ENCODE data around the gene PLXNA3. TPM values are rescaled to one million over a fixed set of nuclear protein-coding genes. Genes with fewer than 3 reads are reported as not detected.

PLXNA3 gene
- total and polyA plus RNA-seq, 2 donors (not counting 1 experiment from before 2014, with no cell fraction given) = 17.8 to 18.4 TPM

DNA sequence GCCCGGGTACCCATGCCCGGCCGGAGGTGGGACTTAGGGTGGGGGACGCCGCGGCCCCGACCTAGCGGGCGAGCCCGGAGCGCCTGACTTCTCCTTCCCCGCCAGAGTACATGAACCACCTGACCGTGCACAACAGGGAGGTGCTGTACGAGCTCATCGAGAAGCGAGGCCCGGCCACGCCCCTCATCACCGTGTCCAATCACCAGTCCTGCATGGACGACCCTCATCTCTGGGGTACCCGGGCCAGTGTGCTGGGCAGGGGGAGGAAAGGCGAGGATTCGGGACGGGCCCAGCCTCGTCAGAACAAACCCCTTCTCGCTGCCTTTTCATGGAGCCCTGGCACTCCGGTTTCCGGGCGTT is 46.1 kb upstream of the PLXNA3 start:
- H3K4me2 ChIP-seq (ENCODE audit: extremely low read depth, insufficient read depth, low read length) = peak overlapping the region; percentile 83
- peaks cover 2% of the 10 kb centered on the region for H3K4me1 ChIP-seq (ENCODE audit: control insufficient read depth, extremely low read depth, insufficient read depth, low read length)
- no peaks in the 10 kb centered on the region for H3K27me3 ChIP-seq (ENCODE audit: control insufficient read depth, insufficient read depth, low read length)
- no peaks in the 10 kb centered on the region for H3K36me3 ChIP-seq (ENCODE audit: control insufficient read depth, insufficient read depth, low read length)
- H3K27ac ChIP-seq (ENCODE audit: insufficient read depth, low read length) = peak overlapping the region; percentile 56
- no peak overlapping the region for H2AFZ ChIP-seq (ENCODE audit: low read length)
- peak overlapping the region; percentile 41 to 70 (median 50) for H3K4me3 ChIP-seq (replicated peaks in 1 of 4; ENCODE audit: control extremely low read depth in 1 of 4, insufficient read depth in 1 of 4, low read depth in 3 of 4, low read length in 4 of 4)
- H3K9ac ChIP-seq (ENCODE audit: insufficient read depth, low read length) = peak overlapping the region; percentile 58
- DNase-seq (ENCODE audit: low read depth in 2 of 2) = peak; percentile 35 to 50
- no peak for TF ChIP-seq EZH2 (IDR thresholded peaks at IDR 0.05; ENCODE audit: low read length, missing control alignments)
- TF ChIP-seq, protein P1, sequence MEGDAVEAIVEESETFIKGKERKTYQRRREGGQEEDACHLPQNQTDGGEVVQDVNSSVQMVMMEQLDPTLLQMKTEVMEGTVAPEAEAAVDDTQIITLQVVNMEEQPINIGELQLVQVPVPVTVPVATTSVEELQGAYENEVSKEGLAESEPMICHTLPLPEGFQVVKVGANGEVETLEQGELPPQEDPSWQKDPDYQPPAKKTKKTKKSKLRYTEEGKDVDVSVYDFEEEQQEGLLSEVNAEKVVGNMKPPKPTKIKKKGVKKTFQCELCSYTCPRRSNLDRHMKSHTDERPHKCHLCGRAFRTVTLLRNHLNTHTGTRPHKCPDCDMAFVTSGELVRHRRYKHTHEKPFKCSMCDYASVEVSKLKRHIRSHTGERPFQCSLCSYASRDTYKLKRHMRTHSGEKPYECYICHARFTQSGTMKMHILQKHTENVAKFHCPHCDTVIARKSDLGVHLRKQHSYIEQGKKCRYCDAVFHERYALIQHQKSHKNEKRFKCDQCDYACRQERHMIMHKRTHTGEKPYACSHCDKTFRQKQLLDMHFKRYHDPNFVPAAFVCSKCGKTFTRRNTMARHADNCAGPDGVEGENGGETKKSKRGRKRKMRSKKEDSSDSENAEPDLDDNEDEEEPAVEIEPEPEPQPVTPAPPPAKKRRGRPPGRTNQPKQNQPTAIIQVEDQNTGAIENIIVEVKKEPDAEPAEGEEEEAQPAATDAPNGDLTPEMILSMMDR (conservative IDR thresholded peaks at IDR 0.05 in 1 of 2, IDR thresholded peaks at IDR 0.05 in 1 of 2; ENCODE audit: low read depth in 1 of 2, low read length in 2 of 2) = no peak
- H3K9me3 ChIP-seq (ENCODE audit: control insufficient read depth, insufficient read depth, low read depth, low read length) = no peaks in the 10 kb centered on the region
- H4K20me1 ChIP-seq (ENCODE audit: control insufficient read depth, extremely low read depth, insufficient read depth, low read length) = no peaks in the 10 kb centered on the region
- H3K79me2 ChIP-seq (ENCODE audit: control insufficient read depth, insufficient read depth, low read length) = no peaks in the 10 kb centered on the region

DNA sequence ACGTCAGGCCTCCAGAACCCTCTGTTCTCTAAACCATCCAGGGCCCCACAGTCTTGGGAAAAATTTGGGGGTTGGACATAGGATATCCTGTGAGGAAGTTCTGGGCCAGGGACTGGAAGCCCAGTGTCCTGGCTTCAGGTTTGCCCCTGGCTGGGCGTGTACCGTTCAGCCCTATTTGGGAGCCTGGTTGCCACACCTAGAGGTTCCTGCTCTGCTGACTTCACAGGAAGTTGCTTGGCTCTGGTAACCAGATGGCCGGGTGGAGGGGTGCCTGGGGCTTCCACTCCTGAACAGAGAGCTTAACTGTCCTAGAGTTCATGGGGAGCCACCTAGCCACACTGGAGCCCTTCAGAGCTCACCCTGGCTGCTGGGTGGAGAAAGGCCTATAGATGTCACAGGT is 45.6 kb upstream of the PLXNA3 start:
- Histone ChIP-seq H3K9me3 (ENCODE audit: control insufficient read depth, insufficient read depth, low read depth, low read length) (no peaks in the 10 kb centered on the region), H3K27me3 (ENCODE audit: control insufficient read depth, insufficient read depth, low read length) (no peaks in the 10 kb centered on the region), H3K4me3 (replicated peaks in 1 of 4; ENCODE audit: control extremely low read depth in 1 of 4, insufficient read depth in 1 of 4, low read depth in 3 of 4, low read length in 4 of 4) (peak overlapping the region; percentile 41 to 70 (median 50)), H3K4me1 (ENCODE audit: control insufficient read depth, extremely low read depth, insufficient read depth, low read length) (peaks cover 2% of the 10 kb centered on the region), H2AFZ (ENCODE audit: low read length) (no peak overlapping the region), H4K20me1 (ENCODE audit: control insufficient read depth, extremely low read depth, insufficient read depth, low read length) (no peaks in the 10 kb centered on the region), H3K27ac (ENCODE audit: insufficient read depth, low read length) (peak overlapping the region; percentile 56), H3K36me3 (ENCODE audit: control insufficient read depth, insufficient read depth, low read length) (no peaks in the 10 kb centered on the region), H3K9ac (ENCODE audit: insufficient read depth, low read length) (no peak overlapping the region), H3K79me2 (ENCODE audit: control insufficient read depth, insufficient read depth, low read length) (no peaks in the 10 kb centered on the region), H3K4me2 (ENCODE audit: extremely low read depth, insufficient read depth, low read length) (peak overlapping the region; percentile 83)
- TF ChIP-seq, protein P1 (conservative IDR thresholded peaks at IDR 0.05 in 1 of 2, IDR thresholded peaks at IDR 0.05 in 1 of 2; ENCODE audit: low read depth in 1 of 2, low read length in 2 of 2) = no peak
- TF ChIP-seq EZH2 (IDR thresholded peaks at IDR 0.05; ENCODE audit: low read length, missing control alignments) = no peak
- no peak for DNase-seq (ENCODE audit: low read depth in 2 of 2)

DNA sequence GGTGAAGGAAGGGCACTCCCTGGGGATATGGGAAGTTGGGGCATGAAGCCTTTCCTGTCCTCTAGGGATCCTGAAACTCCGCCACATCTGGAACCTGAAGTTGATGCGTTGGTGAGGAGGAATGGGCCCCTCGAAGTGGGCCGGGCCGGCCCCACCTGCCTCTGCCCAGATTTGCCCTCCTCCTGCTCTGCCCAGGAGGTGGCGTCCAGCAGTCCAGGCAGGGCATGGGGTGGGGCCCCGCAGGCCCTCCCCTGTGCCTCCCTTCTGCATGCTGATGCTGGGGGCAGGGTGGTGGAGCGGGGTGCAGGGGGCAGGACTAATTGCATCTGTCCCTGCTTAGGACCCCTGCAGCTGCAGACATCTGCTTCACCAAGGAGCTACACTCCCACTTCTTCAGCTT is 44.9 kb upstream of the PLXNA3 start:
- Histone ChIP-seq H2AFZ (ENCODE audit: low read length) (no peak overlapping the region), H3K27me3 (ENCODE audit: control insufficient read depth, insufficient read depth, low read length) (no peaks in the 10 kb centered on the region), H3K36me3 (ENCODE audit: control insufficient read depth, insufficient read depth, low read length) (no peaks in the 10 kb centered on the region), H3K9ac (ENCODE audit: insufficient read depth, low read length) (no peak overlapping the region), H3K4me3 (replicated peaks in 1 of 4; ENCODE audit: control extremely low read depth in 1 of 4, insufficient read depth in 1 of 4, low read depth in 3 of 4, low read length in 4 of 4) (no peak overlapping the region), H3K79me2 (ENCODE audit: control insufficient read depth, insufficient read depth, low read length) (no peaks in the 10 kb centered on the region), H3K4me2 (ENCODE audit: extremely low read depth, insufficient read depth, low read length) (no peak overlapping the region), H4K20me1 (ENCODE audit: control insufficient read depth, extremely low read depth, insufficient read depth, low read length) (no peaks in the 10 kb centered on the region), H3K4me1 (ENCODE audit: control insufficient read depth, extremely low read depth, insufficient read depth, low read length) (peaks cover 2% of the 10 kb centered on the region), H3K9me3 (ENCODE audit: control insufficient read depth, insufficient read depth, low read depth, low read length) (no peaks in the 10 kb centered on the region), H3K27ac (ENCODE audit: insufficient read depth, low read length) (no peak overlapping the region)
- DNase-seq (ENCODE audit: low read depth in 2 of 2) = no peak
- TF ChIP-seq, protein P1 (conservative IDR thresholded peaks at IDR 0.05 in 1 of 2, IDR thresholded peaks at IDR 0.05 in 1 of 2; ENCODE audit: low read depth in 1 of 2, low read length in 2 of 2) = no peak
- no peak for TF ChIP-seq EZH2 (IDR thresholded peaks at IDR 0.05; ENCODE audit: low read length, missing control alignments)
